NCI-H1694 (cell line): ENCODE data around the gene SLAMF1.
"Not testable (repeated sequence)": the region's sequence is repeated elsewhere in the genome, so short reads cannot be mapped to it uniquely, and the experiment has no call there.

Experiments
- DNase-seq: peaks from one replicate; lab custom pipeline; 2025; lab: John Stamatoyannopoulos, UW

SLAMF1 gene

DNA sequence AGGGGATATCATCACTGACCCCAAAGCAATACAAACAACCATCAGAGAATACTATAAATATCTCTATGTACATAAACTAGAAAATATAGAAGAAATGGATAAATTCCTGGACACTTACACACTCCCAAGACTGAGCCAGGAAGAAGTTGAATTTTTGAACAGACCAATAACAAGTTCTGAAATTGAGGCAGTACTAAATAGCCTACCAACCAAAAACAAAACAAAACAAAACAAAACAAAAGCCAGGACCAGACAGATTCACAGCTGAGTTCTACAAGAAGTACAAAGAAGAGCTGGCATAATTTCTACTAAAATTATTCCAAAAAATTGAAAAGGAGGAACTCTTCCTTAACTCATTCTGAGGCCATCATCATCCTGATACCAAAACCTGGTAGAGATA lies 86.0 kb downstream of the SLAMF1 start:
- no peak for DNase-seq

DNA sequence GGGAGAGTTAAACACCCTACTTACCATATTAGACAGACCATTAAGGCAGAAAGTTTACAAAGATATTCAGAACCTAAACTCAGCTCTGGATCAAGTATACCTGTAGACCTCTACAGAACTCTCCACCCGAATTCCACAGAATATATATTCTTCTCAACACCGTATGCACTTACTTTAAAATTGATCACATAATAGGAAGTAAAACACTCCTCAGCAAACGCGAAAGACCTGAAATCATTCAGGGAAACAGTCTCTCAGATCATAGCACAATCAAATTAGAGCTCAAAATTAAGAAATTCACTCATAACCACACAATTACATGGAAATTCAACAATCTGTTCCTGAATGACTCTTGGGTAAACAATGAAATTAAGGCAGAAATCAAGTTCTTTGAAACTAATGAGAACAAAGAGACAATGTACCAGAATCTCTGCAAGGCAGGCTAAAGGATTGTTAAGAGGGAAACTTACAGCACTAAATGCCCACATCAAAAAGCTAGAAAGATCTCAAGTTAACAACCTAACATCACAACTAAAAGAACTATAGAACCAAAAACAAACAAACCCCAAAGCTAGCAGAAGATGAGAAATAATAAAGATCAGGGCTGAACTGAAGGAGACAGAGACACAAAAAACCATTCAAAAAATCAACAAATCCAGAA lies 86.7 kb downstream of the SLAMF1 start:
- no peak for DNase-seq

DNA sequence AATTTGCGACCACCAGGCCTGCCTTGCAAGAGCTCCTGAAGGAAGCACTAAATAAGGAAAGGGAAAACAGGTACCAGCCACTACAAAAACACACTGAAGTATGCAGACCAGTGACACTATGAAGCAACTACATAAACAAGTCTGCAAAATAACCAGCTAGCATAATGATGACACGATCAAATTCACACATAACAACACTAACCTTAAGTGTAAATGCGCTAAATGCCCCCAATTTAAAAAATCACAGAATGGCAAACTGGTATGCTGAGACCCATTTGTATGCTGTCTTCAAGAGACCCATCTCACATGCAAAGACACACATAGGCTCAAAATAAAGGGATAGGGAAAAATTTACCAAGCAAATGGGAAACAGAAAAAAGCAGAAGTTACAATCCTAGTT lies 87.4 kb downstream of the SLAMF1 start:
- not testable (repeated sequence) for DNase-seq

- no peak for DNase-seq
These were observed 88.0 kb downstream of the SLAMF1 start for GRCh38 chr1:160558660-160559380.
